Upper lobe of left lung (tissue), 6 donors: ENCODE measurements around the gene CD109. TPM values are rescaled to one million over a fixed set of nuclear protein-coding genes. Genes with fewer than 3 reads are reported as not detected.

Source experiments
- ATAC-seq, 2 donors: fragments of 200-7000 bp; cut with Tn5 transposase; one replicate each; pipeline ENCODE4 v1.9.1; 2022; ENCODE audit warnings: mild to moderate bottlenecking in 2 of 2, moderate library complexity in 2 of 2; ENCODE audit not compliant: low FRiP score in 2 of 2
- DNase-seq, 2 donors: peaks; one replicate each; pipeline ENCODE4 v3.0.0-alpha.2; 2019 to 2020
- H3K27ac ChIP-seq, 4 donors: fragments of 200-600 bp; sonication (generic); one replicate each; pipeline ENCODE4 v1.5.1; 2016 to 2019
- H3K27me3 ChIP-seq, 4 donors: fragments of 200-600 bp; sonication (generic); one replicate each; pipeline ENCODE4 v1.5.1; 2017 to 2019
- H3K36me3 ChIP-seq, 4 donors: fragments of 200-600 bp; sonication (generic); one replicate each; pipeline ENCODE4 v1.5.1; 2016 to 2019
- H3K4me1 ChIP-seq, 4 donors: fragments of 200-600 bp; sonication (generic); one replicate each; pipeline ENCODE4 v1.5.1; 2018 to 2019
- H3K4me3 ChIP-seq, 4 donors: fragments of 200-600 bp; sonication (generic); one replicate each; pipeline ENCODE4 v1.5.1; 2017 to 2019; ENCODE audit warnings: mild to moderate bottlenecking in 2 of 4, moderate library complexity in 1 of 4
- H3K9me3 ChIP-seq, 4 donors: fragments of 200-600 bp; sonication (generic); one replicate each; pipeline ENCODE4 v1.5.1; 2018 to 2019
- EP300 ChIP-seq, 4 donors: sonication (generic); formaldehyde crosslinking; IDR thresholded peaks; one replicate each; pipeline ENCODE4 v1.5.1; 2017; ENCODE audit warnings: antibody characterized with exemption in 4 of 4, control low read depth in 2 of 4
- POLR2A ChIP-seq, 4 donors: fragments of 450-650 bp; IDR thresholded peaks; one replicate each; pipeline ENCODE4 v1.5.1; 2016 to 2017; ENCODE audit warnings: antibody characterized with exemption in 4 of 4, mild to moderate bottlenecking in 2 of 4
- POLR2AphosphoS5 ChIP-seq, 2 donors: sonication (generic); formaldehyde crosslinking; IDR thresholded peaks; one replicate each; pipeline ENCODE4 v1.5.1; 2017; ENCODE audit warnings: antibody characterized with exemption in 2 of 2
- WGBS, 2 donors: methylation state at CpG; one replicate each; pipeline ENCODE4 v1.1.5; 2017 to 2018; 5-methylcytosine and 5-hydroxymethylcytosine counted together
- total RNA-seq, 6 donors: library from RNA; depleted of rRNA in 4 of 6; stranded (reverse); fragments of >200 nt in 4 of 6; gene quantifications; one replicate each; pipeline versions ENCODE4 v1.1.0 to v1.2.1, GENCODE V29; 2016 to 2021
- TF ChIP-seq, protein P1 (sequence below), 6 experiments: fragments of 450-650 bp in 4 of 6; fragments of 200-600 bp in 2 of 6; sonication (generic) in 2 of 6; IDR thresholded peaks; one replicate each; pipeline ENCODE4 v1.5.1; 2016 to 2019; ENCODE audit warnings: antibody characterized with exemption in 6 of 6
- donor health status: DM: no; HTN: no; CAD: no; lungs with moderate emphysema.
- donor health status: DM: no; HTN: yes; CAD: no; lungs with severe emphysema.

The CD109 gene
- total RNA-seq, 6 donors from 2014 or later, result 4.2 to 25.5 (median 21.3) TPM

DNA sequence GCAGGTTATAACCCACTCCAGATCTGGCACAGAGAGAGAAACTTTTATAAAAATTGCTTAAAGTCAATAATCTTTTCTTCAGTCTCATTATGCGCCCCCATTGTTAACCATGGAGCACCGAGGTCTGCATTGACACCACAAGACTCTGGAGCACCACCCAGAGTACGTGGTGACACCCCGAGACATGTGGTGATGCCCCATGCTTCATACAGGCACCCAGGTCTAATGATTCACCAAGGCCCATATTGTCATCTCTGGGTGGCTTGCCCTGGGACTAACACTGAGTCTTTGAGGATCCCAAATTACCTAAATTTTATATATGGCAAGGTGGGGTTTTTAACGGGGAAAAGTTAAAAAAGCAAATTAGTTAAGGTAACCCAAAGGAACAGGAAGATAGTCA is 31.1 kb downstream of the CD109 start:
- H3K27ac ChIP-seq, result no peak overlapping the region
- TF ChIP-seq POLR2AphosphoS5 (IDR thresholded peaks at IDR 0.05), result no peak
- no peak for TF ChIP-seq EP300 (IDR thresholded peaks at IDR 0.05)
- TF ChIP-seq POLR2A (IDR thresholded peaks at IDR 0.05), result no peak
- TF ChIP-seq, protein P1, sequence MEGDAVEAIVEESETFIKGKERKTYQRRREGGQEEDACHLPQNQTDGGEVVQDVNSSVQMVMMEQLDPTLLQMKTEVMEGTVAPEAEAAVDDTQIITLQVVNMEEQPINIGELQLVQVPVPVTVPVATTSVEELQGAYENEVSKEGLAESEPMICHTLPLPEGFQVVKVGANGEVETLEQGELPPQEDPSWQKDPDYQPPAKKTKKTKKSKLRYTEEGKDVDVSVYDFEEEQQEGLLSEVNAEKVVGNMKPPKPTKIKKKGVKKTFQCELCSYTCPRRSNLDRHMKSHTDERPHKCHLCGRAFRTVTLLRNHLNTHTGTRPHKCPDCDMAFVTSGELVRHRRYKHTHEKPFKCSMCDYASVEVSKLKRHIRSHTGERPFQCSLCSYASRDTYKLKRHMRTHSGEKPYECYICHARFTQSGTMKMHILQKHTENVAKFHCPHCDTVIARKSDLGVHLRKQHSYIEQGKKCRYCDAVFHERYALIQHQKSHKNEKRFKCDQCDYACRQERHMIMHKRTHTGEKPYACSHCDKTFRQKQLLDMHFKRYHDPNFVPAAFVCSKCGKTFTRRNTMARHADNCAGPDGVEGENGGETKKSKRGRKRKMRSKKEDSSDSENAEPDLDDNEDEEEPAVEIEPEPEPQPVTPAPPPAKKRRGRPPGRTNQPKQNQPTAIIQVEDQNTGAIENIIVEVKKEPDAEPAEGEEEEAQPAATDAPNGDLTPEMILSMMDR (IDR thresholded peaks at IDR 0.05), result no peak
- WGBS, 2 donors, result 90 to 91% methylated on average over 5 of the region's 5 CpGs
- DNase-seq (no peak), ATAC-seq (no peak)
- H3K36me3 ChIP-seq, result peaks cover 0 to 5% (median 0%) of the 10 kb centered on the region in 4 donors
- no peaks in the 10 kb centered on the region for H3K27me3 ChIP-seq
- peaks cover 0 to 10% (median 3%) of the 10 kb centered on the region in 4 donors for H3K4me1 ChIP-seq
- no peaks in the 10 kb centered on the region for H3K9me3 ChIP-seq
- no peak overlapping the region for H3K4me3 ChIP-seq

DNA sequence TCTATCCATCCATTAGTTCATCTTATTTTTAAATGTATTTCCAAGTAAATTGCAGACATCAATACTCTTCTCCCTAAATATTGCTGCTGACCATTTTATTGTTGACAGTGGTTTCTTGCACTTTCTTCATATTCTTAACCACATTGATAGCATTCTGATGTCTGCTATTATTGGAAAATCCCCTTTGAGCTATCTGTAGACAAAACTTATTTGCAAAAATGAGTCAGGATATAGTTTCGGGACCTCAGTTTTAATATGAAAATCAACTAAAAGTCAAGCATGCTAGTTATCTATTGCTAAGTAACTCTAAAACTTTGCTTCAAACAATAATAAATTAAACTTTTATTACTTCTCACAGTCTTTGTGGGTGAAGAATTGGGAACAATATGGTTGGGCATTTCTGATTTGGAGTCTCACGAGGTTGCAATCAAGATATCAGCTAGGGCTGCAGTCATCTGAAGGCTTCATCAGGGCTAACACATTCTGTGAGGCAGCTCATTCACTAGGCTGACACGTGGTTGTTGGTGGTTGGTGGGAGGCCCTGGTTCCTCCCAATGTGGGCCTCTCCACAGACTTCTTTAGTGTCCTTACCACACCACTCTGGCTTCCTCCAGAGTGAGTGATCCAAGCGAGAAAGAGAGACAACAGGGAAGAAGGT is 32.7 kb downstream of the CD109 start:
- H3K4me3 ChIP-seq, result no peak overlapping the region
- DNase-seq (no peak), ATAC-seq (no peak)
- H3K4me1 ChIP-seq, result peaks cover 0 to 9% (median 6%) of the 10 kb centered on the region in 4 donors
- H3K36me3 ChIP-seq, result peaks cover 0 to 5% (median 0%) of the 10 kb centered on the region in 4 donors
- H3K9me3 ChIP-seq, result no peaks in the 10 kb centered on the region
- TF ChIP-seq POLR2AphosphoS5 (IDR thresholded peaks at IDR 0.05) (no peak), POLR2A (IDR thresholded peaks at IDR 0.05) (no peak), EP300 (IDR thresholded peaks at IDR 0.05) (no peak)
- TF ChIP-seq, protein P1 (IDR thresholded peaks at IDR 0.05), result no peak
- H3K27ac ChIP-seq, result no peak overlapping the region
- 67 to 75% methylated on average over 4 of the region's 4 CpGs for WGBS, 2 donors
- no peaks in the 10 kb centered on the region for H3K27me3 ChIP-seq

DNA sequence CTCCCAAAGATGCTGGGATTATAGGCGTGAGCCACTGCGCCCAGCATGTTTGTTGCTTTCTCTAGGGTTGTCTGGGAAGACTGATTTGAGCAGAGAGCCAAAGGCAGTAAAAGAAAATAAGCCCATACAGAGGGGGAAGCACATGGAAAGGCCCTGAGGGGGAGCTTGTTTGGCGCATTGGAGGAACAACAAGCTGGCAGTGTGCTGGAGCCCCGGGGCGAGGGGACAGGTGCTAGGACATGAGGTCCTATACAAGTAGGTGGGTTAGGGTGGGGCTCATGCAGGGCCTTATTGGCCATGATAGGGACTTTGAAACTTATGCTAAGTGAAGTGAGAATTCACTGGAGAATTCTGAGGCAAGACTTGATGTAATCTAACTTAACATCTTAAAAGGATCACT is 35.3 kb downstream of the CD109 start:
- WGBS, 2 donors, result 95 to 96% methylated on average over 5 of the region's 5 CpGs
- H3K27ac ChIP-seq, result no peak overlapping the region
- H3K9me3 ChIP-seq, result no peaks in the 10 kb centered on the region
- no peaks in the 10 kb centered on the region for H3K27me3 ChIP-seq
- DNase-seq, result no peak
- no peak overlapping the region for H3K4me3 ChIP-seq
- H3K36me3 ChIP-seq, result peaks cover 0 to 5% (median 0%) of the 10 kb centered on the region in 4 donors
- TF ChIP-seq, protein P1 (IDR thresholded peaks at IDR 0.05), result no peak
- TF ChIP-seq POLR2A (IDR thresholded peaks at IDR 0.05) (no peak), EP300 (IDR thresholded peaks at IDR 0.05) (no peak), POLR2AphosphoS5 (IDR thresholded peaks at IDR 0.05) (no peak)
- peaks cover 0 to 7% (median 0%) of the 10 kb centered on the region in 4 donors for H3K4me1 ChIP-seq
- no peak for ATAC-seq

DNA sequence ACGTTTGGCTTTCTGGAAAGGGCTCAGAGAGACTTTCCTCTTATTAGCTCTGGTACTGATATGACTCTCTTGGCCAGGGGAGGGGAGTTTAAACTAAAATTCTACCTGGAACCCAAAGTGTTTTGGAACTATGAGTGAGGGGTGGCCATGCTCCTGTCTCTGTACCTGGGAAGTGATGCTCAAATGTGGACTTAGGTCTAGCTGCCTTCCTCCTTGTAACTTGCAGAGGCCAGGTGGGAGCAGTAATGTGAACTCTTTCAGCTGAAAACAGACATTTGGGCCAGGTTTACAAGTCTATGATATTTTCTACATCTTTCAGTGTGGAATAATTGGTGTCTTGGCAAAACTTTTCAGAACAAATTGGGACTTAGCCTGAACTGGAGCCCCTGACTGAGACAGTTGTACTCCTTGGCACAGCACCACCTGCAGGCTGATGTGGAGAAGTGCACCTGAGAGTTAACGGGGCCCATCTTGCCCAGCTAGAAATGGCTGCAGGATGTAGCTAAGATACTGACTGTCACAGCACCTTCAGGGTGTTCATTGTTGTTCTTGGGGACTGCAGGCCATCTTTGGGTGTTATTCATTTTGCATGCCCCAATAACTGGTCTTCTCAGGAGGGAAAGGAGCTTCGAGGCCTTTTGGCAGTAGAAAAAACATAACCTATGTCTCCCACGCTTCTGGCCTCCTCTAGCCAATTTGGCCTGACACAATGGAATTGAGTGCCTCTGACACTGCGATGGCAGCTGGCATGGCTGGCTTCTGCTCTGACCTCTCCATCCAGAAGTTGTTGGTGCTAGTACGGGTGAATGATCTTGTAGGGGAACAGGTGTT is 37.1 kb downstream of the CD109 start:
- Histone ChIP-seq H3K27me3 (no peaks in the 10 kb centered on the region), H3K36me3 (peaks cover 0 to 5% (median 0%) of the 10 kb centered on the region in 4 donors), H3K4me3 (no peak overlapping the region), H3K27ac (peak overlapping the region in 1 of 4 donors; percentile 9), H3K4me1 (peaks cover 0 to 7% (median 0%) of the 10 kb centered on the region in 4 donors), H3K9me3 (no peaks in the 10 kb centered on the region)
- WGBS, 2 donors, result 63 to 64% methylated on average over 4 to 6 of the region's 6 CpGs
- peak in 1 of 2 donors; percentile 60 for DNase-seq
- TF ChIP-seq, protein P1 (IDR thresholded peaks at IDR 0.05), result peak; percentile 77 to 92 (median 85)
- TF ChIP-seq POLR2AphosphoS5 (IDR thresholded peaks at IDR 0.05), result no peak
- peak; percentile 76 to 94 for ATAC-seq
